ENCODE measurements around the gene CACNA2D3.

CACNA2D3 gene

DNA sequence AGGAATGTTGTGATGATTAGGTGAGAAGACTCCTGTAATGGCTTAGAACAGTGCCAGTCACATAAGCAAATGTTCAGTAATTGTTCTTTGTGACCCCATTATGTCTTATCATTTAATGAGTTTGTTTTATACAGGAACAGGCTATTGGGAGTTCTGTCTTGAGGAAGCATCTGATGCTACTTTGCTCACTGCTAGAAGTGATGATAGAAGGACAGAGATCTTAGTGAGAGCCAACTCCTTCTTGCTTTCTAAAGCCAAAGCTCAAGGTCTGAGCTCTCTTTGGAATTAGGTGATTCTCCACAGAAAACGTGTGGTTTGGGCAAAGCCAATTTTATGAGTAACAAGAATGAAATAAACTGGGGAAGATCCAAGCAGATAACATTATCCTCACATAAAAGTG, 590.7 kb downstream of the CACNA2D3 start:
- no peak overlapping the region for H3K27ac Mint-ChIP-seq
- no peak for ATAC-seq
- no peaks in the 10 kb centered on the region for H3K36me3 Mint-ChIP-seq (ENCODE audit: low read depth)
- DNase-seq, result no peak
- H3K4me1 Mint-ChIP-seq, result no peaks in the 10 kb centered on the region
- H3K9me3 Mint-ChIP-seq, result peaks cover 5% of the 10 kb centered on the region
- no peaks in the 10 kb centered on the region for H3K27me3 Mint-ChIP-seq
- no peak overlapping the region for H3K4me3 Mint-ChIP-seq

DNA sequence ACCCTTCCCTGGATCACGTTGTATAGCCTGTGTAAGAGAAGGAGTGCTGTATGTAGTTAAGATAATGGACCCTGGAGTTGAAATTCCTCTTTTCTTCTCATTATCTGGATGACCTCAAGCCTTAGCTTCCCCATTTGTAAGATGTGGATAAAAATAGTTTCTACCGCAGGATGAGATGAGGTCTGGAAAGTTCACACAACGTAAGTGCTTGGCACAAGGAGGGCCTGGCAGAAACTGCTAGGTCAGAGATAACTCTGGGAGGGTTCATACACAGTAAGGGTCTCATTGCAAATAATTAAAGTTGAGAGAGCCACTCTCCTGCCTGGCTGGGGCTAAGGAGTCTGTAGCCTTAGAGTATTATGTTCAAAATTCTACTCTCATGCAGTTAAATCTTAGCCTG, 591.1 kb downstream of the CACNA2D3 start:
- Mint-ChIP-seq H3K27me3 (no peaks in the 10 kb centered on the region), H3K36me3 (ENCODE audit: low read depth) (no peaks in the 10 kb centered on the region), H3K9me3 (peaks cover 5% of the 10 kb centered on the region), H3K27ac (no peak overlapping the region), H3K4me3 (no peak overlapping the region), H3K4me1 (no peaks in the 10 kb centered on the region)
- ATAC-seq, result no peak
- DNase-seq, result no peak

GRCh38 chr3:54714035-54714434, 591.7 kb downstream of the CACNA2D3 start:
- H3K27me3 Mint-ChIP-seq, result no peaks in the 10 kb centered on the region
- no peak overlapping the region for H3K27ac Mint-ChIP-seq
- no peak for DNase-seq
- no peak for ATAC-seq
- H3K36me3 Mint-ChIP-seq (ENCODE audit: low read depth), result no peaks in the 10 kb centered on the region
- peaks cover 5% of the 10 kb centered on the region for H3K9me3 Mint-ChIP-seq
- H3K4me1 Mint-ChIP-seq, result no peaks in the 10 kb centered on the region
- H3K4me3 Mint-ChIP-seq, result no peak overlapping the region

- H3K36me3 Mint-ChIP-seq (ENCODE audit: low read depth), result no peaks in the 10 kb centered on the region
- no peak overlapping the region for H3K4me3 Mint-ChIP-seq
- peaks cover 3% of the 10 kb centered on the region for H3K27me3 Mint-ChIP-seq
- DNase-seq (no peak), ATAC-seq (no peak)
- no peak overlapping the region for H3K27ac Mint-ChIP-seq
- H3K4me1 Mint-ChIP-seq, result no peaks in the 10 kb centered on the region
- peaks cover 8% of the 10 kb centered on the region for H3K9me3 Mint-ChIP-seq
Observed at GRCh38 chr3:54717506-54717905, 595.2 kb downstream of the CACNA2D3 start.

- H3K4me1 Mint-ChIP-seq, result no peaks in the 10 kb centered on the region
- no peak for ATAC-seq
- peaks cover 3% of the 10 kb centered on the region for H3K27me3 Mint-ChIP-seq
- no peak overlapping the region for H3K4me3 Mint-ChIP-seq
- H3K9me3 Mint-ChIP-seq, result peaks cover 10% of the 10 kb centered on the region
- H3K27ac Mint-ChIP-seq, result no peak overlapping the region
- H3K36me3 Mint-ChIP-seq (ENCODE audit: low read depth), result no peaks in the 10 kb centered on the region
- no peak for DNase-seq
Observed at GRCh38 chr3:54719914-54720313, 597.6 kb downstream of the CACNA2D3 start.

DNA sequence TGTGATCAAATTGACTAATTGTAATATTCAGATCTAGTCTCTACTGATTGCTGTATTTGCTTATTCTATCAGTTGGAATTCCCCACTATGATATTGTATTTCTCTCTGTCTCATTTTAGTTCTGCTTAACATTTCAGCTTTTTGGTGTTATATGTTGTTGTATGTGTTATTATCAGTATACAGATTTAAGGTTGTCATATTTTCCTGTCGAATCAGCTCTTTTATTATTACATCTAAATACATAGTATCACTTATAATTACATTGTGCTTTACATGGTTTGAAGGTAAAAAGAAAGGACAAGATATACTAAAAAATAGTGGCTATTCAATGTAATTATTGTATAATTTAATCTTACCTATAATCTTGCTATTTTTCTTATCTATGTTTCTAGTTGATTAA, 598.3 kb downstream of the CACNA2D3 start:
- Mint-ChIP-seq H3K4me1 (no peaks in the 10 kb centered on the region), H3K27me3 (peaks cover 3% of the 10 kb centered on the region), H3K9me3 (peaks cover 10% of the 10 kb centered on the region), H3K4me3 (no peak overlapping the region), H3K27ac (no peak overlapping the region), H3K36me3 (ENCODE audit: low read depth) (no peaks in the 10 kb centered on the region)
- DNase-seq (no peak), ATAC-seq (no peak)

GRCh38 chr3:54731732-54732445, 609.5 kb downstream of the CACNA2D3 start:
- H3K36me3 Mint-ChIP-seq (ENCODE audit: low read depth), result no peaks in the 10 kb centered on the region
- no peak overlapping the region for H3K27ac Mint-ChIP-seq

DNA sequence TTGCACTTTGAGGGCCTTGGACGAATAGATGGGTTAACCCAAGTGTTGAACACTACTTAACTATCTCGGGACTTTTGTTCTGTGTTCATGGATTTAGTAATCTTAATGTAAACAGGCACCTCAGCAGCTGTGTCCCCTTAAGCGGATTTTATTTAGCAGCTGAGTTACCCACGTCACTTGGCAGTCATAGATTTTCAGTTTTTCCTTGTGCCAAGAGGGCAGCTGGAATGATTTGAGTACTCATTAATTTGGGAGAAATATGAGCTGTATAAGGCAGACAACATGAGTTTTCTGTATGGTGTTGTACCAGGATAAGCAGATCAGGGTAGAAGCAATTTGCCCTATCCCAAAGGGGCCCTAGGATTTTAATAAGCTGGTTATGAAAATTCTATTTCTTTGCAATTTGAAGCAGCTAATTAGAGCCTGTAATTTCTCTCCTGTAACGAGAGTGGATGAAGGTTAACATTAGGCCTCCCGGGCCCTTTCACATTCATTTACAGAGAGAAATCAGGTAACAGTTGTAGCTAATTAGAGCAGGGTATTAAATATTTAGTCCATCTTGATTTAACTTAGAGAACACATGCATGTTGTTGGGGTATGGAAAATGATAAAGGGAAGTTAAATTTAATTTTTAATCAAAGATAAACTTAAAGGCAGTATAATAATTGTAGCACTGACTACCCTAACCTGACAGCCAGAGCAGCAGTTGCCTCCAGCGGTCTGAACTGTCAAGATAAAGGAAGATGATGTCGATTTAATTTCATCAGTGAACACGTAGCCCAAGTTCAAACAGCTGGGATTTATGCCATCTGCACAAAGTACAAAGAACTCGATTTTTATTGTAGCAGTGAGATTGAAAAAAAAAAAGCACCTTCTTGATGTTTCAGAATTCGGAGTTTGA, 611.0 kb downstream of the CACNA2D3 start:
- ATAC-seq, result no peak

More at GRCh38 chr3:54731732-54732445, 609.5 kb downstream of the CACNA2D3 start:
- Mint-ChIP-seq H3K9me3 (peaks cover 32% of the 10 kb centered on the region), H3K4me3 (no peak overlapping the region), H3K4me1 (no peaks in the 10 kb centered on the region), H3K27me3 (no peaks in the 10 kb centered on the region)
- DNase-seq, result no peak
- ATAC-seq, result no peak

GRCh38 chr3:54736459-54736858, 614.1 kb downstream of the CACNA2D3 start:
- no peaks in the 10 kb centered on the region for H3K27me3 Mint-ChIP-seq
- no peak overlapping the region for H3K4me3 Mint-ChIP-seq
- H3K27ac Mint-ChIP-seq, result no peak overlapping the region
- no peaks in the 10 kb centered on the region for H3K4me1 Mint-ChIP-seq
- DNase-seq (no peak), ATAC-seq (no peak)
- peaks cover 14% of the 10 kb centered on the region for H3K9me3 Mint-ChIP-seq
- H3K36me3 Mint-ChIP-seq (ENCODE audit: low read depth), result no peaks in the 10 kb centered on the region

More for the DNA sequence above, 611.0 kb downstream of the CACNA2D3 start:
- H3K9me3 Mint-ChIP-seq, result peaks cover 24% of the 10 kb centered on the region
- H3K27ac Mint-ChIP-seq, result no peak overlapping the region
- H3K4me3 Mint-ChIP-seq, result no peak overlapping the region
- H3K4me1 Mint-ChIP-seq, result no peaks in the 10 kb centered on the region
- no peak for DNase-seq
- H3K27me3 Mint-ChIP-seq, result no peaks in the 10 kb centered on the region
- no peaks in the 10 kb centered on the region for H3K36me3 Mint-ChIP-seq (ENCODE audit: low read depth)

- Mint-ChIP-seq H3K27me3 (no peaks in the 10 kb centered on the region), H3K4me1 (no peaks in the 10 kb centered on the region), H3K27ac (no peak overlapping the region), H3K36me3 (ENCODE audit: low read depth) (no peaks in the 10 kb centered on the region), H3K9me3 (no peaks in the 10 kb centered on the region), H3K4me3 (no peak overlapping the region)
- ATAC-seq (no peak), DNase-seq (no peak)
Observed at GRCh38 chr3:54743755-54744154, 621.4 kb downstream of the CACNA2D3 start.

DNA sequence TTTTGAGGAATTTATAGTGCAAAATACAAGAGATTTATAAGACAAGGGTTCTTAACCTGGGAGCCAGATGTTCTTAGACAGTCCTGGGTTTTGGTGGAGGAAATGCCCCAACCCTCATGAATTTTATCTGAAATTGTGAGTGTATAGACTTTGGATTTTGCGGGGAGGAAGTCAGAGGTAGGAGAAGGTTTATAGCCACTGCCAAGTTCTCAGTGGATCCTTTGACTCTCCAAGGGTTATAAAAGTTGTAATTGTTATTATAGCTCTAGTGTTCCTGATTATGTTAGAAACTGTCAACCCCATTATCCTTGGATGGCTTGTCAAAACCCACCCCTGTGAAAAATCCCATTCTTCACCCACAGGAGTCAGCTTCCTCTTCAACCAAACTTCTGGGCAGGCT, 621.9 kb downstream of the CACNA2D3 start:
- DNase-seq, result no peak

DNA sequence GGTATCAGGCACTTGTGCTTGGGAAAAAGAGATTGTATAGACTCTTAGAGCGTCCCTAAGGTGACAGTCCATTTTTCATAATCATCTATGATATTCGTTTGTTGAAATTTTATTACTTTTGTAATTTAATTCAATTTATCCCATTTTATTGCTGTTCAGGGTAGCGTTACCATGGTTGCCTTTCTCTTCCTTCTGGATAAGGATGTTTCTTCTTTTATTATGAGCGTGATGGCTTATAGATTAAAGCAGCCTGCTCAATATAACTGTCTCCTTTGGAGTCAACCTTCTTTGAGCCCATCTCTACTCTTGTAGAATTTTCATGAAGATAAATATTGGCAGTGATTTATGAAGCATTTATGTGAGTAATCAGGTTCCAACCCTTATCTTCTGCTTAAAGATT, 623.5 kb downstream of the CACNA2D3 start:
- Mint-ChIP-seq H3K4me1 (no peaks in the 10 kb centered on the region), H3K27ac (no peak overlapping the region), H3K27me3 (peaks cover 2% of the 10 kb centered on the region), H3K4me3 (no peak overlapping the region), H3K36me3 (ENCODE audit: low read depth) (no peaks in the 10 kb centered on the region), H3K9me3 (no peaks in the 10 kb centered on the region)
- DNase-seq (no peak), ATAC-seq (no peak)

More for the DNA sequence above, 621.9 kb downstream of the CACNA2D3 start:
- no peak for ATAC-seq
- Mint-ChIP-seq H3K4me3 (no peak overlapping the region), H3K36me3 (ENCODE audit: low read depth) (no peaks in the 10 kb centered on the region), H3K9me3 (no peaks in the 10 kb centered on the region), H3K27ac (no peak overlapping the region), H3K4me1 (no peaks in the 10 kb centered on the region), H3K27me3 (no peaks in the 10 kb centered on the region)

DNA sequence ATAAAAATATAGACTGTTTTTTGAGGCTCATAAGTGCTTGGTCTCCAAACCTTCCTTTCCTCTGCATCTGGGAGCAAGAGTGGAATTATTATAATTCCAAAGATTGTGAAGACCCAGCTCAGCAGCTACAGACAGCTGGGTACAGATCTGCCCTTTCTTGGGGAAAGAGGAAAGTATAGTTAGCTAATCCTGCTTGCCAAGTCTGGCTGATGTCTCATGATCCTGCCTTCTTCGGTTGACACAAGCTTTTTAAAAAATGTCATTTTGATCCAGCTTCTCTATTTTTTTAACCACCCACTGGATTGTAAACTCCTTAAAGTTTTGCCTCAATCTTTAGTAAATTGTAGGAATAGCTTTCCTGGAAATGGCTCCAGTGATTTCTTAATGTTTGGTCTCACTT, 624.4 kb downstream of the CACNA2D3 start:
- DNase-seq, result no peak
- H3K27ac Mint-ChIP-seq, result no peak overlapping the region
- no peak for ATAC-seq
- H3K4me1 Mint-ChIP-seq, result no peaks in the 10 kb centered on the region
- no peaks in the 10 kb centered on the region for H3K9me3 Mint-ChIP-seq
- H3K27me3 Mint-ChIP-seq, result peaks cover 2% of the 10 kb centered on the region
- H3K36me3 Mint-ChIP-seq (ENCODE audit: low read depth), result no peaks in the 10 kb centered on the region
- H3K4me3 Mint-ChIP-seq, result no peak overlapping the region

- Mint-ChIP-seq H3K27ac (no peak overlapping the region), H3K4me3 (no peak overlapping the region), H3K9me3 (no peaks in the 10 kb centered on the region), H3K36me3 (ENCODE audit: low read depth) (no peaks in the 10 kb centered on the region), H3K4me1 (no peaks in the 10 kb centered on the region), H3K27me3 (peaks cover 2% of the 10 kb centered on the region)
- ATAC-seq, result no peak
- DNase-seq, result no peak
Observed at GRCh38 chr3:54755756-54756155, 633.4 kb downstream of the CACNA2D3 start.

DNA sequence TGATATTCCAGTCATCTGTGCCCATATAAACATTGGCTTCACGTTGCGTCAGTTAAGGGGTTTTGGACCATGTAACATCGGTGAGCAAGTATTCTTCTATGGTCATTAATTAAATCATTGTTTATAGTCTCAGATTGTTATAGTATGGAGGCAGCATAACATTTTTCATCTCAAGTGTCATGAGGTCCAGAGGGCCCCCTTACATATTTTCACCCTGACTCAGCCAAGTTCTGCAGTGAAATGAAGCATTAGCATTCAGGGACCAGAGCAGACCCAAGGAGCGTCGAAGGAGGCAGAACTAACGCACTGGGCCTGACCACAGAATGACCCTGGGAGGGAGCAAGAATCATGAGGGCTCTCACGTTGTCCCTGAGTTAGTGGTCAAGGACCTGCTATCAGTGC, 634.0 kb downstream of the CACNA2D3 start:
- no peak overlapping the region for H3K4me3 Mint-ChIP-seq
- no peak overlapping the region for H3K27ac Mint-ChIP-seq
- ATAC-seq (no peak), DNase-seq (no peak)
- H3K27me3 Mint-ChIP-seq, result peaks cover 2% of the 10 kb centered on the region
- no peaks in the 10 kb centered on the region for H3K4me1 Mint-ChIP-seq
- H3K9me3 Mint-ChIP-seq, result no peaks in the 10 kb centered on the region
- H3K36me3 Mint-ChIP-seq (ENCODE audit: low read depth), result no peaks in the 10 kb centered on the region

Data from activated naive CD8-positive, alpha-beta T cell treated with anti-CD3 and anti-CD28 coated beads, Interleukin-2, amount 50 U/mL, for 24 hours (primary cell).